ENCODE results near the gene ZP1. TPM values are rescaled to one million over a fixed set of nuclear protein-coding genes. Genes with fewer than 3 reads are reported as not detected.
A peak's percentile ranks its signal among the peaks of the same experiment; 100 is the strongest.

The ZP1 gene
- total RNA-seq, 1 donor from 2014 or later: 0.31 TPM

- H3K27me3 Mint-ChIP-seq (ENCODE audit: low read depth): no peaks in the 10 kb centered on the region
- H3K9me3 Mint-ChIP-seq: no peaks in the 10 kb centered on the region
- no peaks in the 10 kb centered on the region for H3K36me3 Mint-ChIP-seq
- H3K4me3 Mint-ChIP-seq: no peak overlapping the region
- no peak for DNase-seq (ENCODE audit: low spot score in 2 of 2, unreplicated experiment in 2 of 2)
- TF ChIP-seq, protein P1, sequence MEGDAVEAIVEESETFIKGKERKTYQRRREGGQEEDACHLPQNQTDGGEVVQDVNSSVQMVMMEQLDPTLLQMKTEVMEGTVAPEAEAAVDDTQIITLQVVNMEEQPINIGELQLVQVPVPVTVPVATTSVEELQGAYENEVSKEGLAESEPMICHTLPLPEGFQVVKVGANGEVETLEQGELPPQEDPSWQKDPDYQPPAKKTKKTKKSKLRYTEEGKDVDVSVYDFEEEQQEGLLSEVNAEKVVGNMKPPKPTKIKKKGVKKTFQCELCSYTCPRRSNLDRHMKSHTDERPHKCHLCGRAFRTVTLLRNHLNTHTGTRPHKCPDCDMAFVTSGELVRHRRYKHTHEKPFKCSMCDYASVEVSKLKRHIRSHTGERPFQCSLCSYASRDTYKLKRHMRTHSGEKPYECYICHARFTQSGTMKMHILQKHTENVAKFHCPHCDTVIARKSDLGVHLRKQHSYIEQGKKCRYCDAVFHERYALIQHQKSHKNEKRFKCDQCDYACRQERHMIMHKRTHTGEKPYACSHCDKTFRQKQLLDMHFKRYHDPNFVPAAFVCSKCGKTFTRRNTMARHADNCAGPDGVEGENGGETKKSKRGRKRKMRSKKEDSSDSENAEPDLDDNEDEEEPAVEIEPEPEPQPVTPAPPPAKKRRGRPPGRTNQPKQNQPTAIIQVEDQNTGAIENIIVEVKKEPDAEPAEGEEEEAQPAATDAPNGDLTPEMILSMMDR (IDR thresholded peaks at IDR 0.05; ENCODE audit: unreplicated experiment): no peak
- no peak overlapping the region for H3K27ac Mint-ChIP-seq
- peaks cover 2% of the 10 kb centered on the region for H3K4me1 Mint-ChIP-seq
These were observed 5.0 kb downstream of the ZP1 start for GRCh38 chr11:60872124-60872960.

GRCh38 chr11:60872961-60873524 lies 5.7 kb downstream of the ZP1 start:
- H3K4me1 Mint-ChIP-seq: peaks cover 2% of the 10 kb centered on the region
- TF ChIP-seq, protein P1 (IDR thresholded peaks at IDR 0.05; ENCODE audit: unreplicated experiment): no peak
- H3K36me3 Mint-ChIP-seq: no peaks in the 10 kb centered on the region
- no peaks in the 10 kb centered on the region for H3K27me3 Mint-ChIP-seq (ENCODE audit: low read depth)
- H3K27ac Mint-ChIP-seq: no peak overlapping the region
- DNase-seq (ENCODE audit: low spot score in 2 of 2, unreplicated experiment in 2 of 2): no peak
- H3K9me3 Mint-ChIP-seq: no peaks in the 10 kb centered on the region
- H3K4me3 Mint-ChIP-seq: no peak overlapping the region

DNA sequence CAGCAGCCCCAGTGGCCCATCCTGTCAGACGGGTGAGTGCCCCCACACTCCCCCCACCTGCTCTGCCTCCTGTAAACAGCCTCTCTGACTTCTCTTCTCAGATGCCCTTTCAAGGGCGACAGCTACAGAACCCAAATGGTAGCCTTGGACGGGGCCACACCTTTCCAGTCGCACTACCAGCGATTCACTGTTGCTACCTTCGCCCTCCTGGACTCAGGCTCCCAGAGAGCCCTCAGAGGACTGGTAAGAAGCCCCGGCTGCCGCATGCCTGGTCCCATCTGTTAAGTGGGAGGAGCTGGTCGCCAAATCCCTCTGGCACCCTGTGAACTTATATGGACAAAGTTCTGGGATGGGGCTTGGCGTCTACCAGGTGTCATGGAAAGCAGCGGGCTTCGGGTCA lies 6.2 kb downstream of the ZP1 start:
- Mint-ChIP-seq H3K27ac (no peak overlapping the region), H3K9me3 (no peaks in the 10 kb centered on the region), H3K27me3 (ENCODE audit: low read depth) (no peaks in the 10 kb centered on the region)

GRCh38 chr11:60874421-60875365 lies 7.4 kb downstream of the ZP1 start:
- H3K4me3 Mint-ChIP-seq: no peak overlapping the region
- peaks cover 2% of the 10 kb centered on the region for H3K4me1 Mint-ChIP-seq
- DNase-seq (ENCODE audit: low spot score in 2 of 2, unreplicated experiment in 2 of 2): peak in 1 of 2 experiments; percentile 19
- TF ChIP-seq, protein P1 (IDR thresholded peaks at IDR 0.05; ENCODE audit: unreplicated experiment): no peak
- no peaks in the 10 kb centered on the region for H3K36me3 Mint-ChIP-seq
- no peaks in the 10 kb centered on the region for H3K27me3 Mint-ChIP-seq (ENCODE audit: low read depth)
- no peaks in the 10 kb centered on the region for H3K9me3 Mint-ChIP-seq
- no peak overlapping the region for H3K27ac Mint-ChIP-seq

More for the DNA sequence above, 6.2 kb downstream of the ZP1 start:
- Mint-ChIP-seq H3K4me1 (peaks cover 2% of the 10 kb centered on the region), H3K4me3 (no peak overlapping the region), H3K36me3 (no peaks in the 10 kb centered on the region)
- DNase-seq (ENCODE audit: low spot score in 2 of 2, unreplicated experiment in 2 of 2): no peak
- TF ChIP-seq, protein P1 (IDR thresholded peaks at IDR 0.05; ENCODE audit: unreplicated experiment): no peak

GRCh38 chr11:60875366-60876167 lies 8.2 kb downstream of the ZP1 start:
- Mint-ChIP-seq H3K4me3 (no peak overlapping the region), H3K4me1 (peaks cover 2% of the 10 kb centered on the region), H3K9me3 (no peaks in the 10 kb centered on the region), H3K27me3 (ENCODE audit: low read depth) (no peaks in the 10 kb centered on the region), H3K27ac (no peak overlapping the region), H3K36me3 (no peaks in the 10 kb centered on the region)
- TF ChIP-seq, protein P1 (IDR thresholded peaks at IDR 0.05; ENCODE audit: unreplicated experiment): no peak
- DNase-seq (ENCODE audit: low spot score in 2 of 2, unreplicated experiment in 2 of 2): peak in 1 of 2 experiments; percentile 28
